ENCODE results near the gene SLC49A3. TPM values are rescaled to one million over a fixed set of nuclear protein-coding genes. Genes with fewer than 3 reads are reported as not detected.

SLC49A3 gene
- total and polyA plus RNA-seq, 2 of the 8 experiments (the other 6 are each of a cell fraction or from before 2014, with no cell fraction given) = 5.0 to 8.8 TPM

DNA sequence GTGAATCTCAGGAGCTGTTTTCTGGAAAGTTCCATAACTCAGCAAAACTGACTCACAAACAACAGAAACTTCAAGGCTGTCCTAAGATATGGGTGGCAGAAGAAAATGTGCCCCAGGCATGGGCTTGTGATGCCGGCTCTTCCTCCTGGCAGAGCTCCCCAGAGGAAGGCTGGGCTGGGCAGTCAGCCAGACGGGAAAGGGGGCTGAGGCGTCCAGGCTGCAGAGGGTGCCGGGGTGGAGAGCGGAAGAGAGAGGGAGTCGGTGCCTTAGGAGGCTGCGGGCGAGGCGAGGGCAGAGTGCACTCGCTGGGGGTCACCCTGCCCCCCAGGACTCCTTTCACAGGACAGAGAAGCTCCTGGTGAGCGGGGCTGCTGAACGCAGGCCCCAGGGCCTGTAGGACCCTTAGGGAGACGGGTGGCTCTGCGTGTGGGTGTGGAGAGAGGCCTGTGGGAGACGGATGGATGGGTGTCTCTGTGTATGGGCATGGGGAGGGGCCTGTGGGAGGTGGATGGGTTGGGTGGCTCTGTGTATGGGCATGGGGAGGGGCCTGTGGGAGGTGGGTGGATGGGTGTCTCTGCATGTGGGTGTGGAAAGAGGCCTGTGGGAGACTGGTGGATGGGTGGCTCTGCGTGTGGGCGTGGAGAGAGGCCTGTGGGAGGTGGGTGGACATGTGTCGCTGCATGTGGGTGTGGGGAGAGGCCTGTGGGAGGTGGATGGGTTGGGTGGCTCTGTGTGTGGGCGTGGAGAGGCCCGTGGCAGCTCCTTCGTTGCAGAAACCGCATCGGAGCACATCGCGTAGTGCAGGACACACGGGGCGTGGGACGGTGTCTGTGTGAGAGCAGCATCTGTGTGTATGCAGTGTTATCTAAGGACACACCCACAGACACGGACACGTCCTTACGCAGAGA lies 32.6 kb upstream of the SLC49A3 start (continued):
- no peak for TF ChIP-seq CHD7 (IDR thresholded peaks at IDR 0.05; ENCODE audit: insufficient replicate concordance, low read length)
- no peak for TF ChIP-seq TEAD4 (IDR thresholded peaks at IDR 0.05; ENCODE audit: low read depth, low read length)
- TF ChIP-seq FOSL1 (IDR thresholded peaks at IDR 0.05; ENCODE audit: insufficient read depth, low read depth, low read length) = no peak
- TF ChIP-seq SP2 (IDR thresholded peaks at IDR 0.05; ENCODE audit: low read length) = no peak
- TF ChIP-seq RAD21 (IDR thresholded peaks at IDR 0.05 in 1 of 2, conservative IDR thresholded peaks at IDR 0.05 in 1 of 2; ENCODE audit: low read depth in 2 of 2, low read length in 2 of 2) = no peak
- TF ChIP-seq NANOG (IDR thresholded peaks at IDR 0.05; ENCODE audit: insufficient read depth, low read depth, low read length, poor library complexity, severe bottlenecking) = no peak
- TF ChIP-seq PHF8 (conservative IDR thresholded peaks at IDR 0.05; ENCODE audit: low read depth, low read length) = no peak
- no peak for TF ChIP-seq SP4 (IDR thresholded peaks at IDR 0.05; ENCODE audit: low read length)
- no peak for TF ChIP-seq BCL11A (IDR thresholded peaks at IDR 0.05; ENCODE audit: low read depth in 2 of 2, low read length in 2 of 2)

All from H1 (cell line).